NCI-H2029 treated with DMSO at 0.1 percent for 48 hours (cell line): ENCODE results near the gene AMBRA1.

ENCODE experiments used
- DNase-seq: peaks from one replicate; lab custom pipeline; 2025; lab: John Stamatoyannopoulos, UW

AMBRA1 gene

DNA sequence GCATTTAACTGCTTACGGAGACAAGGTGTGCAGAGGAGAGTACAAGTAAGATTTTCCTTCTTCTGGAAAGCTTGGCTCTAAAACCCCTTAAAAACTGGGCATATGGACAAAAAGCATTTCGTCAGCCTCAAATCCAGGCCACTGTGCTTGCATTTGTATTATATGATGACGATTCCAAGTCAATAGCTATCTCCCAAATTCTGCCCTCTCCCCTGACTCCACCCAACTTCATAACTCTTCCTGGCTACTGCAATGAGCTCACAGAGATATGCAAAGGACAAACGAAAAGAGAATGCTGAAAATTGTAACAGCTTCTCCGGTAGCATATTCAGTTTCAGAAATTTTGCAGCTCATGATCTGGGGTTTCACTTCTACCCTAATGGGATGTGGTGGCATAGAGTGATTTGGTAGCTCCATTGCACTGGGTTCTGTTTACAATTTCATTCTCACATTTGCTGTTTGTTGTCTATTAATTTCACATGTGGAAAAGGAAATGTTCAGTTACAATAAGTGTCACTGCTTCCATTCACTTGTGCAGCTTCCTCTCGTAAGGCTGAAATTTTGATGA is 156.6 kb downstream of the AMBRA1 start:
- DNase-seq, result no peak

- DNase-seq, result no peak
Observed at GRCh38 chr11:46436113-46436512, 157.7 kb downstream of the AMBRA1 start.

GRCh38 chr11:46435679-46436078 is 158.1 kb downstream of the AMBRA1 start:
- DNase-seq, result peak; percentile 91

- no peak for DNase-seq
Observed at GRCh38 chr11:46431211-46431610, 162.6 kb downstream of the AMBRA1 start.

DNA sequence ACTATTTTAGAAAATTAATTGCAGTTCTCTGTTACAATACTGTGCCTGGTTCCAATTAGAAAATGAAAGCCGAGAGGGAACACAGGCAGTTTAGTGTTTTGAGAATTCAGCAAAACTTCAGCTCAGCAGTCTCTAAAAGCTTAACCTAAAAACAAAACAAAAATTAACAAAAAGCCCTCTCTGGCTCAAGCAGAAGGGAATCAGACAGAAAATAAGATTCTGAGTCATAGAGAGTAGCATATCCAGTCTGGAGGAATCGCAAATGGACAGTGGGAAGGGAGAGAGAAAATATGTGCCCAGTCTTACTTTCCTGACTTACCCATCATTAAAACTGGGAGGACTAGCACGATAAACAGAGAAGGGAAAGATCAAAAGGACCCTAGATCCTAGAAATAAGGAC is 164.1 kb downstream of the AMBRA1 start:
- DNase-seq, result no peak

DNA sequence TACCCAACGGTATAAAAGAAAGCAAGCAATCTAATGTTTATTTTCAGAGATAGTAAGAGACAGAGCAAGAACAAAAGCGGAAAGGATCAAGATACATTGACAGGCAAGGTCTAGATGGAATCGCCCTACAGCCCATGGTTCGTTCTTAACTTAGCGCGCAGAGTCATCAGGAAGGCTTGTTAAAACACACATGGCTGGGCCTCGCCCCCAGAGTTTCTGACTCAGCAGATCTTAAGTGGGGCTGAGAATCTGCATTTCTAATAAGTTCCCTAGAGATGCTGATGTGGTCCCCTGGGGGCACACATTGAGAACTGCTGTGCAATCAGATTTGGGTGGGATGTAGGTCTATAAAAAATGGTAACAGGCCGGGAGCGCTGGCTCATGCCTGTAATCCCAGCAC is 166.5 kb downstream of the AMBRA1 start:
- DNase-seq, result no peak

- DNase-seq, result no peak
Observed at GRCh38 chr11:46426233-46426991, 167.4 kb downstream of the AMBRA1 start.

- no peak for DNase-seq
Observed at GRCh38 chr11:46422588-46422987, 171.2 kb downstream of the AMBRA1 start.

GRCh38 chr11:46421257-46421880 is 172.5 kb downstream of the AMBRA1 start:
- no peak for DNase-seq

DNA sequence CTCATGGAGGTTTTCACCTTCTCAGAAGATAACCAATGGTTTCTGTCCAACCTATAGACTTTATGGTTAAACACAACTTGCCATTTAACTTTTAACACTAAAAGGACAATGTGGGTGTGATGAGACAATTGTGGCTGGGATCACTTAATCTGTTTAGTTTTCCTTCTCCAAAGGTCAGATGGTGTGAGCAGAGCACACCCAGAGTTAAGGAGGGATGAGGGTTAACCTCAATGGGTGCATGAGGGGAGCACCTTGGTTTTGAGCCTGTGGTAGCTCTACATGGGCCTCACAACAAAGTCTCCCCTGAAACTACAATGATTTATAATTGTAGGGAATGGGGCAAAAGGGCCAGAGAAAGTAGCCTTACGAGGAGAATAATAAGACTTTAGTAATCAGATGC is 173.3 kb downstream of the AMBRA1 start:
- DNase-seq, result no peak

- DNase-seq, result no peak
Observed at GRCh38 chr11:46418751-46419150, 175.1 kb downstream of the AMBRA1 start.

- no peak for DNase-seq
Observed at GRCh38 chr11:46417711-46418110, 176.1 kb downstream of the AMBRA1 start.

- DNase-seq, result no peak
Observed at GRCh38 chr11:46414879-46415278, 178.9 kb downstream of the AMBRA1 start.

DNA sequence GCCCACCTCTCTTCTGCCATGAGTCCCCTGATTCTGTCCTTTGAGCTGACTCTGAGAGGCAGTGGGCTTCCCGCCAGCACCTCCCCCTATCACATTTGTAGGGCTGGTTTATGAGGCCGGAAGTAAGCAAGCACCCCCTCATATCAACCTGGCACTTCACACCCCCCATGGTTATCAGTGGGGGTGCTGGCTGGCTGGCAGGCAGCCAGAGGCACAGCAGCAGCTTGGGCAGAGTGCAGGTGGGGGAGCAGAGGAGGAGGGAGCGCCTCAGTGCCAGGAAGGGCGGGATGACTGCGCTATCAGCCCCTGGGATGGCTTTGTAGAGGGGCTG is 179.4 kb downstream of the AMBRA1 start:
- DNase-seq, result no peak

DNA sequence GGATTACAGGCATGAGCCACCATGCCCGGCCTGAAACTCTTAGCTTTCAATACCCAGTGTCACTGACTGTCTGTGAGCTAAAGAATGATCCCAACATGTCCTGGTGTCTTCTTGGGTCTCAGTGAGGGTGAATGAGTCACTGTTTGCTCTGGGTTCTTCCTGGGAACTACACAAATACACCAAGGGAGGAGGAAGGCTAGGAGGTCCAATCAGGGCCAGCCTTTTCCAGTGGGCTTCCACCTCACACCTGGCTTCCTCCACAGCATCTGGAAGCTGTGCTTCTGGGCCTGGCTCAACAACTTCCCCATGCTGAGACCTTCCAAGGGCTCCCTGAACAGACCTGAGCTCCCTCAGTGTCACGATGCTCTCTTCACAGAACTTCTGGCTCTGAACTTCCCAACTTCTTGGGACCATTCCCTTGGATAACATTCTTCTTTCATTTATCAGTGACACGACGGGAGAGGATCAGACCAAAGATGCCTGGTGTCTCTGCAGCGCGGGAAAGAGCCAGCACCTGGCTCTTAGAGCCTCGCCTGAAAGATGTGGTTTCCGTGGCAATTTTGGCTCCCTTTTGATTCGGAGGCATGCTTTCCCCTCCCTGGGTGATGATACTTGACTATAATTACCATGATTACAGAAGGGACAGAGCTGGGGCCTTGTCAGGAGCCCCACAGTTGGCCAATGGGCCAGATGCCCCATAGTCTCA is 179.9 kb downstream of the AMBRA1 start:
- no peak for DNase-seq

DNA sequence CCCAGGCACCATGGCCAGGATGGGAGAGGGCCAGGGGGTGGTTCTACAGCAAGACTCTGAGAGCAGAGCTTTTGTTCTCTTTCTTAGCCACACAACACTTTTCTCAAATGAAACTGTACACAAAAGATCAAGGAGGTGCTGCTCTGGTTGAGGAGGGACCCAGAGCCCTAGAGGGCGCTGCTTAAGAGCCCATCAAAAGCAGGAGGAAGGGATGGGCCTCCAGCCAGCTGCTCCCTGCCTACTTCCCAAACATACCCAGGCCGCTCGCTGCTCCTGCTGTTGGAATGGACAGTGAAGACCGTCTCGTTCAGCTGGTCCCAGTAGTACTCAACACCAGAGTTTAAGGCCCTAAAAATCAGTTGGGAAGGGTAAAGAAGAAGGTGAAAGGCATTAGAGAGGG is 183.8 kb downstream of the AMBRA1 start:
- DNase-seq, result no peak

DNA sequence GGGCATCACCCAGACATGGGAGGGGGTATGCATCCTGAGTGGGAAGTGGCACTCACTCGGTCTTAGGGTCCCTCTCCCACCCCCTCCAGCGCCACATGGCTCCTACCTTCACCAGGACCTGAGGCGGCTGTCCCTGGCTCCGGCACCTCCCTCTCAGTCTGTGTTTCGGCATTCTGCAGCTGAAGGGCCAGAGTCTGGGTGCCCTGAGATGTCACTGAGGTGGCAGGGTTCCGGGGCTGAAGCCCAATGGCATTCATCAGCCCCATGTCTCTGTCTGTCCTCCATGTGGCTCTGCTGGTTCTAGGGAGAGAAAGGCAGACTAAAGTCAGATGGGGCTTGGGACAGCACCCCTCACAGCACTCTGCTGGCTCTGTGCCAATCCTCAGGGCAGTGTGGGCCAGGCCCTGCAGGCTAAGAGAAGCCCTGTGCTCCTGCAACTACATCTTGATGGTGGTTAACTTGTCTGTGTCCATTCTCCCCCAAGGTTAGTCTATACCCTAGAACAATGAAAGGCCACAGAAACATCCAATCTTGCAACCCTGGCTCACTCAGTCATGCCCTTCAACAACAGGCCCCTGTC is 185.3 kb downstream of the AMBRA1 start:
- no peak for DNase-seq

DNA sequence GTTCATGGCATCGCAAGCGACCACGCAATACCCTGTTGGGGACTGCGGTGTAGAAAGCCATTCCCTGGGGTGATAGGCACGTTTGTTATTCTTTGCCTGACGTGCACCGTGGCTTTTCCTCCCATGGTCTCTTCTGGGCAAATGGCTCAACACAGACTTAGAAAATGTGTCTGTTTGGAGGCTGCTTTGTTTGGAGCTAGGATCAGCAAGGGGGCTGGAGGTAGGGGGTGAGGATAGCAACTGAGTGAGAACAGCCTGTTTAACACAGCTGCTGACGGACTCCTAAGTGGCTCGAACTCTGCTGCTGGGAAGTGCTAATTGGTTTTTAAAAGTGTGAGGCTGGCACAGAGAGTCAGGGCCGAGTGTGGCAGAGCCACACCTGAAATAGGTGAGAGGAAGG is 186.2 kb downstream of the AMBRA1 start:
- no peak for DNase-seq

- no peak for DNase-seq
Observed at GRCh38 chr11:46404476-46405017, 189.3 kb downstream of the AMBRA1 start.

GRCh38 chr11:46402957-46403902 is 190.6 kb downstream of the AMBRA1 start:
- DNase-seq, result no peak

- no peak for DNase-seq
Observed at GRCh38 chr11:46397526-46397925, 196.3 kb downstream of the AMBRA1 start.
